TTC549 (cell line): ENCODE results near the gene AOPEP.

Source experiments
- FAIRE-seq: peaks from 2 replicates; lab custom pipeline; 2012; peaks lifted over from hg19 to GRCh38; lab: Jason Lieb, UNC

The AOPEP gene

GRCh38 chr9:94761481-94761880 lies 35.0 kb downstream of the AOPEP start:
- FAIRE-seq = no peak

GRCh38 chr9:94767331-94768072 lies 41.0 kb downstream of the AOPEP start:
- no peak for FAIRE-seq

GRCh38 chr9:94768766-94769165 lies 42.3 kb downstream of the AOPEP start:
- FAIRE-seq = no peak

GRCh38 chr9:94770334-94770733 lies 43.8 kb downstream of the AOPEP start:
- FAIRE-seq = no peak

GRCh38 chr9:94771096-94771495 lies 44.6 kb downstream of the AOPEP start:
- no peak for FAIRE-seq

GRCh38 chr9:94772144-94772543 lies 45.6 kb downstream of the AOPEP start:
- FAIRE-seq = no peak

- FAIRE-seq = no peak
These were observed 46.3 kb downstream of the AOPEP start for GRCh38 chr9:94772639-94773303.

- no peak for FAIRE-seq
These were observed 47.2 kb downstream of the AOPEP start for GRCh38 chr9:94773655-94774054.

GRCh38 chr9:94778013-94778412 lies 51.5 kb downstream of the AOPEP start:
- no peak for FAIRE-seq

GRCh38 chr9:94779031-94779430 lies 52.5 kb downstream of the AOPEP start:
- no peak for FAIRE-seq

GRCh38 chr9:94779693-94780290 lies 53.3 kb downstream of the AOPEP start:
- no peak for FAIRE-seq

- no peak for FAIRE-seq
These were observed 54.0 kb downstream of the AOPEP start for GRCh38 chr9:94780516-94780950.

- no peak for FAIRE-seq
These were observed 56.0 kb downstream of the AOPEP start for GRCh38 chr9:94782355-94783101.

- FAIRE-seq = peak; percentile 70
These were observed 56.7 kb downstream of the AOPEP start for GRCh38 chr9:94783102-94783682.

- FAIRE-seq = no peak
These were observed 57.4 kb downstream of the AOPEP start for GRCh38 chr9:94783928-94784327.

- no peak for FAIRE-seq
These were observed 59.0 kb downstream of the AOPEP start for GRCh38 chr9:94785215-94786169.

GRCh38 chr9:94786586-94786985 lies 60.1 kb downstream of the AOPEP start:
- FAIRE-seq = no peak

- no peak for FAIRE-seq
These were observed 60.8 kb downstream of the AOPEP start for GRCh38 chr9:94787266-94787665.

GRCh38 chr9:94788570-94789105 lies 62.1 kb downstream of the AOPEP start:
- no peak for FAIRE-seq

GRCh38 chr9:94791435-94791834 lies 64.9 kb downstream of the AOPEP start:
- no peak for FAIRE-seq

GRCh38 chr9:94792511-94792910 lies 66.0 kb downstream of the AOPEP start:
- FAIRE-seq = no peak
